Heart left ventricle (tissue), 16 donors: ENCODE results near the gene SEPTIN11. TPM values are rescaled to one million over a fixed set of nuclear protein-coding genes. Genes with fewer than 3 reads are reported as not detected.
A peak's percentile ranks its signal among the peaks of the same experiment; 100 is the strongest.

ENCODE experiments used
- ATAC-seq, 4 donors: fragments of 200-7000 bp; cut with Tn5 transposase; one replicate each; pipeline ENCODE4 v1.9.1; 2020 to 2022; ENCODE audit warnings: moderate library complexity in 4 of 4, mild to moderate bottlenecking in 3 of 4, moderate number of reproducible peaks in 1 of 4
- DNase-seq, 5 donors: peaks; one replicate each; pipeline ENCODE4 v3.0.0-alpha.2; 2020
- H3K27ac ChIP-seq, 12 donors: fragments of 200-600 bp; sonication (generic) in 4 of 12; one replicate each; pipeline versions ENCODE4 v1.5.0 to v1.8.0; 2016 to 2022; ENCODE audit warnings: mild to moderate bottlenecking in 2 of 12
- H3K27me3 ChIP-seq, 9 donors: fragments of 200-600 bp; sonication (generic) in 2 of 9; one replicate each; pipeline versions ENCODE4 v1.5.1 to v1.8.0; 2016 to 2022; ENCODE audit warnings: mild to moderate bottlenecking in 3 of 9
- H3K36me3 ChIP-seq, 9 donors: fragments of 200-600 bp; sonication (generic) in 2 of 9; one replicate each; pipeline versions ENCODE4 v1.5.0 to v1.8.0; 2018 to 2022; ENCODE audit warnings: mild to moderate bottlenecking in 2 of 9
- H3K4me1 ChIP-seq, 12 donors: fragments of 200-600 bp; sonication (generic) in 4 of 12; one replicate each; pipeline versions ENCODE4 v1.5.0 to v1.8.0; 2016 to 2022; ENCODE audit warnings: mild to moderate bottlenecking in 3 of 12
- H3K4me3 ChIP-seq, 12 donors: fragments of 200-600 bp; sonication (generic) in 4 of 12; one replicate each; pipeline versions ENCODE4 v1.5.0 to v1.8.0; 2017 to 2022; ENCODE audit warnings: mild to moderate bottlenecking in 9 of 12, moderate library complexity in 4 of 12
- H3K9me3 ChIP-seq, 12 donors: fragments of 200-600 bp; sonication (generic) in 4 of 12; one replicate each; pipeline versions ENCODE4 v1.5.0 to v1.8.0; 2016 to 2022; ENCODE audit warnings: mild to moderate bottlenecking in 1 of 12
- CTCF ChIP-seq, 12 donors: fragments of 200-600 bp; sonication (generic) in 4 of 12; IDR thresholded peaks; one replicate each; pipeline versions ENCODE4 v1.5.0 to v1.8.0; 2018 to 2022; ENCODE audit warnings: antibody characterized with exemption in 12 of 12, mild to moderate bottlenecking in 5 of 12
- POLR2A ChIP-seq, 2 donors: fragments of 450-650 bp; IDR thresholded peaks; one replicate each; pipeline ENCODE4 v1.6.1; 2017; ENCODE audit warnings: antibody characterized with exemption in 2 of 2, mild to moderate bottlenecking in 2 of 2, moderate library complexity in 2 of 2
- WGBS, 4 donors: extraction: QIAGEN DNeasy Blood & Tissue Kit in 2 of 4; methylation state at CpG; one replicate each; pipeline versions ENCODE4 v1.1.5 to v1.1.7; 2013 to 2018; 5-methylcytosine and 5-hydroxymethylcytosine counted together
- intact Hi-C, 10 donors: fragments of 100-400 bp; cut with DNase I; formaldehyde crosslinking; loops; one replicate each; pipeline versions ENCODE4 v1.11.1 to v1.14.2; 2022
- polyA plus RNA-seq, 2 donors: library from polyadenylated mRNA; stranded (reverse); fragments of 200-250 nt; gene quantifications; one replicate each; pipeline ENCODE4 v1.2.3, GENCODE V29; 2013
- total RNA-seq, 9 donors: library from RNA; depleted of rRNA in 2 of 9; stranded (reverse); fragments of >200 nt in 2 of 9; fragmentation: NEBNext Ultra II Directional in 3 of 9; extraction: Animal tissue kit (Norgen Biotek cat#: 25700) in 3 of 9; gene quantifications; one replicate each; pipeline versions ENCODE4 v1.1.0 to v1.2.4, GENCODE V29; 2016 to 2023
- donor health status: ischemic (EF 13 %, LVEDD 7.1; RV severe dilation, severe dysfunction).
- donor health status: healthy with polysubstance abuse.
- donor health status: DM: no; HTN: yes; CAD: no.
- donor health status: DM: no; HTN: no; CAD: no.
- donor health status: ischemic (EF 25% LVEDD 6.9; RV normal size, moderate dysfunction).
- donor health status: ischemic (EF 25% LVEDD 5.7; RV mildly dilated, moderate dysfunction).
- donor health status: healthy.
- donor health status: DM: yes; HTN: yes; CAD: no.
- donor health status: ischemic (EF 35%, LVEDD 5.7; RV mildly dilated, moderate dysfunction).
- donor health status: nonischemic (EF 11% LVEDD 7.7; RV severe dilation, severe dysfunction).
- donor health status: DM: yes; HTN: yes; CAD: no.
- donor health status: PGD.
- donor health status: ischemic (EF 29% LVEDD 5.4; RV normal size, mild dysfunction).
- donor health status: nonischemic (EF 23%, LVEDD 6.1; RV moderate dilation, normal function).

The SEPTIN11 gene
- total and polyA plus RNA-seq, 11 donors = 9.9 to 58.9 (median 31.9) TPM

GRCh38 chr4:76997077-76997476 is 47.5 kb downstream of the SEPTIN11 start:
- 84 to 100% (median 97%) methylated on average over 1 of the region's 1 CpG for WGBS, 4 donors
- ATAC-seq (no peak), DNase-seq (no peak)
- intact Hi-C loops = no loop called here
- Histone ChIP-seq H3K4me3 (no peak overlapping the region), H3K27me3 (no peaks in the 10 kb centered on the region), H3K27ac (no peak overlapping the region), H3K4me1 (peaks cover 2 to 31% (median 14%) of the 10 kb centered on the region in 12 donors), H3K36me3 (peaks cover 0 to 52% (median 32%) of the 10 kb centered on the region in 9 donors), H3K9me3 (peaks cover 0 to 4% (median 0%) of the 10 kb centered on the region in 12 donors)
- no peak for TF ChIP-seq CTCF (IDR thresholded peaks at IDR 0.05)
- no peak for TF ChIP-seq POLR2A (IDR thresholded peaks at IDR 0.05)

- H3K9me3 ChIP-seq = peaks cover 0 to 4% (median 0%) of the 10 kb centered on the region in 12 donors
- DNase-seq (peak in 1 of 5 donors; percentile 26), ATAC-seq (no peak)
- peaks cover 7 to 33% (median 18%) of the 10 kb centered on the region in 12 donors for H3K4me1 ChIP-seq
- TF ChIP-seq POLR2A (IDR thresholded peaks at IDR 0.05) = no peak
- no peak for TF ChIP-seq CTCF (IDR thresholded peaks at IDR 0.05)
- WGBS, 4 donors = 72 to 77% (median 76%) methylated on average over 5 of the region's 5 CpGs
- H3K27me3 ChIP-seq = no peaks in the 10 kb centered on the region
- peaks cover 0 to 52% (median 32%) of the 10 kb centered on the region in 9 donors for H3K36me3 ChIP-seq
- H3K27ac ChIP-seq = no peak overlapping the region
- no peak overlapping the region for H3K4me3 ChIP-seq
- intact Hi-C loops = no loop called here
Measured at GRCh38 chr4:76997532-76997931, 48.0 kb downstream of the SEPTIN11 start.

GRCh38 chr4:76998251-76998901 is 48.8 kb downstream of the SEPTIN11 start:
- Histone ChIP-seq H3K36me3 (peaks cover 0 to 52% (median 32%) of the 10 kb centered on the region in 9 donors), H3K9me3 (peaks cover 0 to 4% (median 0%) of the 10 kb centered on the region in 12 donors), H3K27me3 (no peaks in the 10 kb centered on the region), H3K4me3 (no peak overlapping the region), H3K27ac (no peak overlapping the region), H3K4me1 (peaks cover 11 to 36% (median 24%) of the 10 kb centered on the region in 12 donors)
- WGBS, 4 donors = 79 to 86% (median 82%) methylated on average over 8 of the region's 8 CpGs
- intact Hi-C loops = no loop called here
- TF ChIP-seq CTCF (IDR thresholded peaks at IDR 0.05) (no peak), POLR2A (IDR thresholded peaks at IDR 0.05) (no peak)
- peak in 3 of 4 donors; percentile 16 to 71 (median 40) for ATAC-seq
- peak in 2 of 5 donors; percentile 32 to 42 for DNase-seq

Other genes starting within 250 kb of the SEPTIN11 start
- under 1 TPM in 2 of 9 donors, not detected in 7; 0.07 to 0.21 TPM for gene SOWAHB, start 51.6 kb upstream of the SEPTIN11 start, total RNA-seq
- gene SOWAHB, start 51.6 kb upstream of the SEPTIN11 start, polyA plus RNA-seq = not detected
- gene CCNI, start 126.2 kb downstream of the SEPTIN11 start, total RNA-seq = 100 to 1,000 TPM; 232 to 356 (median 303) TPM
- 100 to 1,000 TPM in 1 of 2 donors, 10 to 100 TPM in 1; 49.4 to 154 TPM for gene CCNI, start 126.2 kb downstream of the SEPTIN11 start, polyA plus RNA-seq
- gene CCNG2, start 207.5 kb downstream of the SEPTIN11 start, total RNA-seq = 10 to 100 TPM in 4 of 9 donors, 1 to 10 TPM in 5; 2.4 to 18.7 (median 9.9) TPM
- 1 to 10 TPM; 3.3 to 4.5 TPM for gene CCNG2, start 207.5 kb downstream of the SEPTIN11 start, polyA plus RNA-seq